Fibroblast of lung (primary cell): ENCODE data around the gene PALM. TPM values are rescaled to one million over a fixed set of nuclear protein-coding genes. Genes with fewer than 3 reads are reported as not detected.

ENCODE experiments used
- DNase-seq, 2 donors: peaks; one replicate each; pipeline versions ENCODE4 v3.0.0 to v3.0.0-alpha.2; 2010; ENCODE audit warnings: low read depth in 2 of 2
- H2AFZ ChIP-seq: 2 replicates; pipeline ENCODE4 v1.5.1; 2012; ENCODE audit warnings: low read length, control low read depth, inconsistent platforms
- H3K27ac ChIP-seq: 2 replicates; pipeline ENCODE4 v1.5.1; 2011; ENCODE audit warnings: low read length, control low read depth; ENCODE audit not compliant: insufficient read depth
- H3K27me3 ChIP-seq: 2 replicates; pipeline ENCODE4 v1.5.1; 2011; ENCODE audit warnings: mild to moderate bottlenecking, low read length; ENCODE audit not compliant: control insufficient read depth, insufficient read depth
- H3K36me3 ChIP-seq: 2 replicates; pipeline ENCODE4 v1.5.1; 2011; ENCODE audit warnings: low read length; ENCODE audit not compliant: control insufficient read depth, insufficient read depth
- H3K4me1 ChIP-seq: 2 replicates; pipeline ENCODE4 v1.5.1; 2011; ENCODE audit warnings: low read length; ENCODE audit not compliant: control insufficient read depth, insufficient read depth; ENCODE audit errors: extremely low read depth
- H3K4me2 ChIP-seq: 2 replicates; pipeline ENCODE4 v1.5.1; 2011; ENCODE audit warnings: low read length, control low read depth; ENCODE audit not compliant: insufficient read depth; ENCODE audit errors: extremely low read depth
- H3K4me3 ChIP-seq, 4 experiments: fragments of 200-600 bp in 1 of 4; sonication (generic) in 1 of 4; replicated peaks in 1 of 4; 2 replicates each; pipeline ENCODE4 v1.5.1; 2011 to 2016; ENCODE audit warnings: low read length in 4 of 4, low read depth in 3 of 4, mild to moderate bottlenecking in 3 of 4, control low read depth in 2 of 4, inconsistent platforms in 1 of 4, mixed read lengths in 1 of 4; ENCODE audit not compliant: insufficient read depth in 1 of 4; ENCODE audit errors: control extremely low read depth in 1 of 4
- H3K79me2 ChIP-seq: 2 replicates; pipeline ENCODE4 v1.5.1; 2012; ENCODE audit warnings: mild to moderate bottlenecking, low read length, inconsistent platforms; ENCODE audit not compliant: control insufficient read depth, insufficient read depth
- H3K9ac ChIP-seq: 2 replicates; pipeline ENCODE4 v1.5.1; 2011; ENCODE audit warnings: mild to moderate bottlenecking, low read length, control low read depth; ENCODE audit not compliant: insufficient read depth
- H3K9me3 ChIP-seq: 2 replicates; pipeline ENCODE4 v1.5.1; 2012; ENCODE audit warnings: low read depth, low read length; ENCODE audit not compliant: control insufficient read depth, insufficient read depth
- H4K20me1 ChIP-seq: 2 replicates; pipeline ENCODE4 v1.5.1; 2011; ENCODE audit warnings: low read length; ENCODE audit not compliant: control insufficient read depth, insufficient read depth; ENCODE audit errors: extremely low read depth
- CTCF ChIP-seq, 2 donors: IDR thresholded peaks in 1 of 2; conservative IDR thresholded peaks in 1 of 2; 1 replicate in 1 of 2; 2 replicates in 1 of 2; pipeline ENCODE4 v1.5.1; 2011 to 2012; ENCODE audit warnings: low read length in 2 of 2, control low read depth in 1 of 2, inconsistent platforms in 1 of 2, low read depth in 1 of 2, mild to moderate bottlenecking in 1 of 2
- EZH2 ChIP-seq: IDR thresholded peaks from 2 replicates; pipeline ENCODE4 v1.5.1; 2012; ENCODE audit warnings: low read length, control low read depth, mild to moderate bottlenecking; ENCODE audit errors: missing control alignments
- polyA plus RNA-seq, 2 donors: library from polyadenylated mRNA; depleted of rRNA in 1 of 2; stranded (reverse) in 1 of 2; unstranded in 1 of 2; fragments of >200 nt; gene quantifications; 2 replicates each; pipeline ENCODE4 v1.2.1, GENCODE V29; 2011 to 2012; ENCODE audit warnings: missing spikeins in 1 of 2
- total RNA-seq: library from RNA; depleted of rRNA; stranded (reverse); fragments of >200 nt; gene quantifications from 2 replicates; pipeline ENCODE4 v1.2.1, GENCODE V29; 2014

PALM gene
- total and polyA plus RNA-seq, 2 donors (not counting 1 experiment from before 2014, with no cell fraction given) = 3.2 to 8.3 TPM

- DNase-seq = no peak
- Histone ChIP-seq H3K36me3 (no peaks in the 10 kb centered on the region), H3K4me3 (no peak overlapping the region), H3K4me1 (peaks cover 10% of the 10 kb centered on the region), H3K9ac (no peak overlapping the region), H4K20me1 (no peaks in the 10 kb centered on the region), H3K4me2 (no peak overlapping the region), H3K79me2 (no peaks in the 10 kb centered on the region), H3K9me3 (no peaks in the 10 kb centered on the region), H2AFZ (no peak overlapping the region), H3K27ac (no peak overlapping the region), H3K27me3 (no peaks in the 10 kb centered on the region)
- TF ChIP-seq EZH2 (no peak), CTCF (conservative IDR thresholded peaks at IDR 0.05 in 1 of 2, IDR thresholded peaks at IDR 0.05 in 1 of 2; ENCODE audit: low read depth in 1 of 2, low read length in 2 of 2) (no peak)
These were observed 72.2 kb downstream of the PALM start for GRCh38 chr19:780935-781334.

GRCh38 chr19:781800-782184 lies 73.1 kb downstream of the PALM start:
- no peak overlapping the region for H3K4me3 ChIP-seq
- H3K27me3 ChIP-seq = no peaks in the 10 kb centered on the region
- no peak overlapping the region for H3K4me2 ChIP-seq
- TF ChIP-seq CTCF (conservative IDR thresholded peaks at IDR 0.05 in 1 of 2, IDR thresholded peaks at IDR 0.05 in 1 of 2; ENCODE audit: low read depth in 1 of 2, low read length in 2 of 2) (no peak), EZH2 (no peak)
- no peak overlapping the region for H3K9ac ChIP-seq
- no peaks in the 10 kb centered on the region for H3K9me3 ChIP-seq
- no peak overlapping the region for H2AFZ ChIP-seq
- no peak for DNase-seq
- no peaks in the 10 kb centered on the region for H3K79me2 ChIP-seq
- H3K27ac ChIP-seq = no peak overlapping the region
- no peaks in the 10 kb centered on the region for H4K20me1 ChIP-seq
- H3K4me1 ChIP-seq = peaks cover 10% of the 10 kb centered on the region
- H3K36me3 ChIP-seq = no peaks in the 10 kb centered on the region

- H3K9me3 ChIP-seq = no peaks in the 10 kb centered on the region
- peaks cover 10% of the 10 kb centered on the region for H3K4me1 ChIP-seq
- H3K27me3 ChIP-seq = no peaks in the 10 kb centered on the region
- H3K36me3 ChIP-seq = no peaks in the 10 kb centered on the region
- TF ChIP-seq CTCF (conservative IDR thresholded peaks at IDR 0.05 in 1 of 2, IDR thresholded peaks at IDR 0.05 in 1 of 2; ENCODE audit: low read depth in 1 of 2, low read length in 2 of 2) (no peak), EZH2 (no peak)
- no peaks in the 10 kb centered on the region for H4K20me1 ChIP-seq
- no peak overlapping the region for H3K4me3 ChIP-seq
- peak overlapping the region; percentile 39 for H3K27ac ChIP-seq
- peak; percentile 33 to 75 for DNase-seq
- H3K4me2 ChIP-seq = peak overlapping the region; percentile 11
- no peaks in the 10 kb centered on the region for H3K79me2 ChIP-seq
- peak overlapping the region; percentile 55 for H2AFZ ChIP-seq
- peak overlapping the region; percentile 8 for H3K9ac ChIP-seq
These were observed 73.6 kb downstream of the PALM start for GRCh38 chr19:782185-782877.
